SK-N-SH (cell line): ENCODE data around the gene PRAMEF1. TPM values are rescaled to one million over a fixed set of nuclear protein-coding genes. Genes with fewer than 3 reads are reported as not detected.

ENCODE experiments used
- CTCF ChIA-PET: fragments of 300-600, 350-600 bp; formaldehyde crosslinking; extraction: SDS; loops from one replicate; lab custom pipeline; 2021; lab: Yijun Ruan, JAX
- POLR2A ChIA-PET: fragments of 350-600 bp; sonication (Branson Sonifier 250); formaldehyde crosslinking; extraction: SDS; loops from one replicate; lab custom pipeline; 2020; ENCODE audit warnings: antibody characterized with exemption, inconsistent platforms; lab: Yijun Ruan, JAX
- DNase-seq: peaks from one replicate; pipeline ENCODE4 v3.0.0; 2012
- H2AFZ ChIP-seq: fragments of 200-600 bp; sonication (generic); 2 replicates; pipeline ENCODE4 v1.8.1; 2016; ENCODE audit warnings: antibody characterized with exemption, mild to moderate bottlenecking, low read depth
- H3F3A ChIP-seq: fragments of 200-600 bp; sonication (generic); replicated peaks from 2 replicates; pipeline ENCODE3; 2016; ENCODE audit warnings: antibody characterized with exemption, mild to moderate bottlenecking; ENCODE audit not compliant: insufficient read depth
- H3K27ac ChIP-seq, 2 experiments: fragments of 200-500 bp in 1 of 2; fragments of 200-600 bp in 1 of 2; sonication (Bioruptor generic) in 1 of 2; sonication (generic), shearing (Covaris generic) in 1 of 2; 2 replicates each; pipeline versions ENCODE4 v1.5.1 to v1.6.1; 2014 to 2016; ENCODE audit warnings: low read depth in 2 of 2, inconsistent platforms in 1 of 2, low read length in 1 of 2, mild to moderate bottlenecking in 1 of 2, mixed read lengths in 1 of 2
- H3K27me3 ChIP-seq: fragments of 200-600 bp; sonication (generic), shearing (Covaris generic); 2 replicates; pipeline ENCODE4 v1.6.1; 2016; ENCODE audit warnings: mixed run types; ENCODE audit not compliant: insufficient read depth
- H3K36me3 ChIP-seq, 2 experiments: fragments of 200-500 bp in 1 of 2; fragments of 200-600 bp in 1 of 2; sonication (Bioruptor generic) in 1 of 2; sonication (generic) in 1 of 2; replicated peaks in 1 of 2; 2 replicates each; pipeline versions ENCODE3 to v1.5.1; 2014 to 2016; ENCODE audit warnings: low read length in 1 of 2, mild to moderate bottlenecking in 1 of 2; ENCODE audit not compliant: insufficient read depth in 2 of 2, control insufficient read depth in 1 of 2
- H3K4me1 ChIP-seq, 2 experiments: fragments of 200-500 bp in 1 of 2; fragments of 200-600 bp in 1 of 2; sonication (Bioruptor generic) in 1 of 2; sonication (generic), shearing (Covaris generic) in 1 of 2; 2 replicates each; pipeline versions ENCODE4 v1.5.1 to v1.6.1; 2014 to 2016; ENCODE audit warnings: low read depth in 1 of 2, low read length in 1 of 2, mixed run types in 1 of 2; ENCODE audit not compliant: insufficient read depth in 2 of 2, control insufficient read depth in 1 of 2
- H3K4me2 ChIP-seq: fragments of 200-600 bp; sonication (generic), shearing (Covaris generic); 2 replicates; pipeline ENCODE4 v1.6.1; 2017; ENCODE audit warnings: mixed run types
- H3K4me3 ChIP-seq, 2 experiments: fragments of 200-500 bp in 1 of 2; fragments of 200-600 bp in 1 of 2; sonication (Bioruptor generic) in 1 of 2; sonication (generic), shearing (Covaris generic) in 1 of 2; 2 replicates each; pipeline versions ENCODE4 v1.5.1 to v1.8.1; 2014 to 2016; ENCODE audit warnings: low read depth in 2 of 2, inconsistent platforms in 1 of 2, low read length in 1 of 2, mild to moderate bottlenecking in 1 of 2, mixed read lengths in 1 of 2, moderate library complexity in 1 of 2
- H3K79me2 ChIP-seq: fragments of 200-600 bp; sonication (generic); 2 replicates; pipeline ENCODE4 v1.8.1; 2017; ENCODE audit warnings: mild to moderate bottlenecking; ENCODE audit not compliant: insufficient read depth
- H3K9ac ChIP-seq: fragments of 200-600 bp; sonication (generic); 2 replicates; pipeline ENCODE4 v1.6.1; 2017; ENCODE audit warnings: mixed run types
- H3K9me2 ChIP-seq: fragments of 200-600 bp; sonication (generic); 2 replicates; pipeline ENCODE4 v1.6.1; 2017; ENCODE audit warnings: mixed run types
- H3K9me3 ChIP-seq: fragments of 200-600 bp; sonication (generic); 2 replicates; pipeline ENCODE4 v1.6.1; 2017; ENCODE audit warnings: mixed run types, mild to moderate bottlenecking, moderate library complexity
- H4K20me1 ChIP-seq: fragments of 200-600 bp; sonication (generic); 2 replicates; pipeline ENCODE4 v1.6.1; 2017; ENCODE audit warnings: mild to moderate bottlenecking, mixed run types; ENCODE audit not compliant: insufficient read depth
- ELF1 ChIP-seq: IDR thresholded peaks from 2 replicates; pipeline ENCODE4 v1.4.0; 2012
- EP300 ChIP-seq, 2 experiments: IDR thresholded peaks; 2 replicates each; pipeline versions ENCODE4 v1.4.0 to v1.6.1; 2012; ENCODE audit warnings: borderline replicate concordance in 1 of 2, low read depth in 1 of 2, low read length in 1 of 2
- EZH2phosphoT487 ChIP-seq: fragments of 200-600 bp; sonication (generic); IDR thresholded peaks from 2 replicates; pipeline ENCODE4 v1.6.1; 2017; ENCODE audit warnings: low read depth, mixed run types, mild to moderate bottlenecking, antibody characterized with exemption, moderate library complexity, borderline replicate concordance
- FOSL2 ChIP-seq: IDR thresholded peaks from 2 replicates; pipeline ENCODE4 v1.4.0; 2012; ENCODE audit warnings: low read depth, mild to moderate bottlenecking, moderate library complexity, borderline replicate concordance
- GABPA ChIP-seq: IDR thresholded peaks from 2 replicates; pipeline ENCODE4 v1.4.0; 2012; ENCODE audit warnings: low read depth, mild to moderate bottlenecking
- JUND ChIP-seq: IDR thresholded peaks from 2 replicates; pipeline ENCODE4 v1.4.0; 2012
- MEF2A ChIP-seq: IDR thresholded peaks from 2 replicates; pipeline ENCODE4 v1.4.0; 2012; ENCODE audit warnings: low read depth, borderline replicate concordance
- NFIC ChIP-seq: IDR thresholded peaks from 2 replicates; pipeline ENCODE4 v1.4.0; 2012; ENCODE audit warnings: borderline replicate concordance
- RAD21 ChIP-seq: IDR thresholded peaks from 2 replicates; pipeline ENCODE4 v1.6.1; 2012; ENCODE audit warnings: mild to moderate bottlenecking, low read length
- RCOR1 ChIP-seq: fragments of 150-350 bp; IDR thresholded peaks from 2 replicates; pipeline ENCODE4 v1.6.1; 2017; ENCODE audit warnings: antibody characterized with exemption, low read length
- RFX5 ChIP-seq: IDR thresholded peaks from 2 replicates; pipeline ENCODE4 v1.6.1; 2012; ENCODE audit warnings: mild to moderate bottlenecking, improper control_type of control experiment, low read length
- SMC3 ChIP-seq: IDR thresholded peaks from 2 replicates; pipeline ENCODE4 v1.6.1; 2012; ENCODE audit warnings: low read depth, low read length, improper control_type of control experiment
- TAF1 ChIP-seq: IDR thresholded peaks from 2 replicates; pipeline ENCODE4 v1.6.1; 2012; ENCODE audit warnings: low read depth, mild to moderate bottlenecking, low read length, moderate library complexity, borderline replicate concordance
- TCF12 ChIP-seq: IDR thresholded peaks from 2 replicates; pipeline ENCODE4 v1.4.0; 2012
- TEAD4 ChIP-seq: IDR thresholded peaks from 2 replicates; pipeline ENCODE4 v1.4.0; 2012; ENCODE audit warnings: mild to moderate bottlenecking, borderline replicate concordance; ENCODE audit not compliant: insufficient read depth
- YY1 ChIP-seq: IDR thresholded peaks from 2 replicates; pipeline ENCODE4 v1.4.0; 2012; ENCODE audit warnings: low read depth, mild to moderate bottlenecking
- WGBS: methylation state at CpG from one replicate; pipeline ENCODE4 v1.1.6; 2017; ENCODE audit warnings: low lambda C conversion rate; 5-methylcytosine and 5-hydroxymethylcytosine counted together
- polyA plus RNA-seq, 3 experiments: library from polyadenylated mRNA; depleted of rRNA; stranded (reverse); fragments of >200 nt; gene quantifications; 2 replicates each; pipeline ENCODE4 v1.2.3, GENCODE V29; 2012
- TF ChIP-seq, protein P1 (sequence below): IDR thresholded peaks from 2 replicates; pipeline ENCODE4 v1.4.0; 2012; ENCODE audit warnings: low read depth, borderline replicate concordance
- TF ChIP-seq, protein P2 (sequence below): IDR thresholded peaks from 2 replicates; pipeline ENCODE4 v1.4.0; 2012; ENCODE audit warnings: low read depth
- TF ChIP-seq, protein P3 (sequence below): fragments of 150-350 bp; IDR thresholded peaks from 2 replicates; pipeline ENCODE4 v1.6.1; 2017; ENCODE audit warnings: antibody characterized with exemption, low read length, low read depth, borderline replicate concordance
- TF ChIP-seq, protein P4 (sequence below): fragments of 150-350 bp; IDR thresholded peaks from 2 replicates; pipeline ENCODE4 v1.6.1; 2016; ENCODE audit warnings: mild to moderate bottlenecking, low read depth, low read length
- TF ChIP-seq, protein P5 (sequence below): IDR thresholded peaks from 2 replicates; pipeline ENCODE4 v1.4.0; 2012; ENCODE audit warnings: low read depth, borderline replicate concordance
- TF ChIP-seq, protein P6 (sequence below): IDR thresholded peaks from 2 replicates; pipeline ENCODE4 v1.6.1; 2012; ENCODE audit warnings: mild to moderate bottlenecking, low read depth, low read length, moderate library complexity
- TF ChIP-seq, protein P7 (sequence below): IDR thresholded peaks from 2 replicates; pipeline ENCODE4; 2012

The PRAMEF1 gene
- polyA plus RNA-seq, 1 of the 3 experiments (the other 2 are of a cell fraction), result not detected

DNA sequence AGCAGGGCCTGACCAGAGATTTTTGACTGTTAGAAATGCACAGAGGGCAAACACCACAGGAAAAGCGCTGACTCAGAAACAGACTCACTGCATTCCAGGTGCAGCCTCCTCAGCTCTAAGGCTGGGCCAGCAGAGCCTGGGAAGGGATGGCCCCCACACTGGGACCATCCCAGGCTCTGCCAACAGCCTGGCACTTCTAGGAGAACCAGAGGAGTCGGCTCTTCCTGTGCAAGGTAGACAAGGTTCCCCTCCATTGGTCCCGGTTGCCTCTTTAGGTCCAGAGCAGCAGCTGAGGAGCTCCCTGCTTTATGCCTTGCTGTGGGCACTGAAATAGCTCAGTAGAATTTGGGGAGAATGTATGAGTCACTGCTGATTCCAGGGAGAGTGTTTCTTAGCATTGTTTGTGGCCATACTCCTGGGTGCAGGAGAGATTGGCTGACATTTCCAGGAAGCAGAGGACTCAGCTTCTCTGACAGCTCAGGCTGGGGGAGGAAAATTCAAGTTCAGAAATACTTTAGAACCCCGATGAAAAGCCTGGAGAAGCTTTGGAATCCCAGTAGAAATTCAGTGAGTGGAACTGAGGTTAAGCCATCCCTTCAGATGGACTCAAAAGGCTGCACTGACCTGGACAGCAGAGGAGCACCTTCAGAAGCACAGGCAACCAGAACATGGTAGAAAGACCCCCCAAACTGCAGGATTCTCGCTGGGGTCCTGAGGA lies 19.7 kb downstream of the PRAMEF1 start:
- CTCF ChIA-PET, result no interaction called here
- H3K27me3 ChIP-seq, result no peaks in the 10 kb centered on the region
- H2AFZ ChIP-seq, result peak overlapping the region; percentile 35; the same call in 1 of the 2 replicates
- DNase-seq, result no peak
- peak overlapping the region; percentile 68 for H3K4me2 ChIP-seq
- TF ChIP-seq SMC3 (no peak), RCOR1 (no peak), JUND (peak; percentile 39), TCF12 (peak; percentile 46; the same call in 1 of the 2 replicates), RAD21 (no peak), YY1 (no peak), TAF1 (no peak), NFIC (no peak), ELF1 (no peak), EZH2phosphoT487 (no peak), TEAD4 (peak; percentile 38), GABPA (no peak), EP300 (IDR thresholded peaks at IDR 0.05; ENCODE audit: borderline replicate concordance in 1 of 2, low read depth in 1 of 2, low read length in 1 of 2) (no peak), RFX5 (no peak), FOSL2 (peak; percentile 62; the same call in 1 of the 2 replicates), MEF2A (no peak)
- TF ChIP-seq, protein P1, sequence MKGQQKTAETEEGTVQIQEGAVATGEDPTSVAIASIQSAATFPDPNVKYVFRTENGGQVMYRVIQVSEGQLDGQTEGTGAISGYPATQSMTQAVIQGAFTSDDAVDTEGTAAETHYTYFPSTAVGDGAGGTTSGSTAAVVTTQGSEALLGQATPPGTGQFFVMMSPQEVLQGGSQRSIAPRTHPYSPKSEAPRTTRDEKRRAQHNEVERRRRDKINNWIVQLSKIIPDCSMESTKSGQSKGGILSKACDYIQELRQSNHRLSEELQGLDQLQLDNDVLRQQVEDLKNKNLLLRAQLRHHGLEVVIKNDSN, result no peak
- TF ChIP-seq, protein P2, sequence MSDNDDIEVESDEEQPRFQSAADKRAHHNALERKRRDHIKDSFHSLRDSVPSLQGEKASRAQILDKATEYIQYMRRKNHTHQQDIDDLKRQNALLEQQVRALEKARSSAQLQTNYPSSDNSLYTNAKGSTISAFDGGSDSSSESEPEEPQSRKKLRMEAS, result no peak
- TF ChIP-seq, protein P3, sequence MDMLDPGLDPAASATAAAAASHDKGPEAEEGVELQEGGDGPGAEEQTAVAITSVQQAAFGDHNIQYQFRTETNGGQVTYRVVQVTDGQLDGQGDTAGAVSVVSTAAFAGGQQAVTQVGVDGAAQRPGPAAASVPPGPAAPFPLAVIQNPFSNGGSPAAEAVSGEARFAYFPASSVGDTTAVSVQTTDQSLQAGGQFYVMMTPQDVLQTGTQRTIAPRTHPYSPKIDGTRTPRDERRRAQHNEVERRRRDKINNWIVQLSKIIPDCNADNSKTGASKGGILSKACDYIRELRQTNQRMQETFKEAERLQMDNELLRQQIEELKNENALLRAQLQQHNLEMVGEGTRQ, result no peak
- TF ChIP-seq, protein P4, sequence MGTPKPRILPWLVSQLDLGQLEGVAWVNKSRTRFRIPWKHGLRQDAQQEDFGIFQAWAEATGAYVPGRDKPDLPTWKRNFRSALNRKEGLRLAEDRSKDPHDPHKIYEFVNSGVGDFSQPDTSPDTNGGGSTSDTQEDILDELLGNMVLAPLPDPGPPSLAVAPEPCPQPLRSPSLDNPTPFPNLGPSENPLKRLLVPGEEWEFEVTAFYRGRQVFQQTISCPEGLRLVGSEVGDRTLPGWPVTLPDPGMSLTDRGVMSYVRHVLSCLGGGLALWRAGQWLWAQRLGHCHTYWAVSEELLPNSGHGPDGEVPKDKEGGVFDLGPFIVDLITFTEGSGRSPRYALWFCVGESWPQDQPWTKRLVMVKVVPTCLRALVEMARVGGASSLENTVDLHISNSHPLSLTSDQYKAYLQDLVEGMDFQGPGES, result no peak
- TF ChIP-seq, protein P5, sequence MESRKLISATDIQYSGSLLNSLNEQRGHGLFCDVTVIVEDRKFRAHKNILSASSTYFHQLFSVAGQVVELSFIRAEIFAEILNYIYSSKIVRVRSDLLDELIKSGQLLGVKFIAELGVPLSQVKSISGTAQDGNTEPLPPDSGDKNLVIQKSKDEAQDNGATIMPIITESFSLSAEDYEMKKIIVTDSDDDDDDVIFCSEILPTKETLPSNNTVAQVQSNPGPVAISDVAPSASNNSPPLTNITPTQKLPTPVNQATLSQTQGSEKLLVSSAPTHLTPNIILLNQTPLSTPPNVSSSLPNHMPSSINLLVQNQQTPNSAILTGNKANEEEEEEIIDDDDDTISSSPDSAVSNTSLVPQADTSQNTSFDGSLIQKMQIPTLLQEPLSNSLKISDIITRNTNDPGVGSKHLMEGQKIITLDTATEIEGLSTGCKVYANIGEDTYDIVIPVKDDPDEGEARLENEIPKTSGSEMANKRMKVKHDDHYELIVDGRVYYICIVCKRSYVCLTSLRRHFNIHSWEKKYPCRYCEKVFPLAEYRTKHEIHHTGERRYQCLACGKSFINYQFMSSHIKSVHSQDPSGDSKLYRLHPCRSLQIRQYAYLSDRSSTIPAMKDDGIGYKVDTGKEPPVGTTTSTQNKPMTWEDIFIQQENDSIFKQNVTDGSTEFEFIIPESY, result no peak
- TF ChIP-seq, protein P6, sequence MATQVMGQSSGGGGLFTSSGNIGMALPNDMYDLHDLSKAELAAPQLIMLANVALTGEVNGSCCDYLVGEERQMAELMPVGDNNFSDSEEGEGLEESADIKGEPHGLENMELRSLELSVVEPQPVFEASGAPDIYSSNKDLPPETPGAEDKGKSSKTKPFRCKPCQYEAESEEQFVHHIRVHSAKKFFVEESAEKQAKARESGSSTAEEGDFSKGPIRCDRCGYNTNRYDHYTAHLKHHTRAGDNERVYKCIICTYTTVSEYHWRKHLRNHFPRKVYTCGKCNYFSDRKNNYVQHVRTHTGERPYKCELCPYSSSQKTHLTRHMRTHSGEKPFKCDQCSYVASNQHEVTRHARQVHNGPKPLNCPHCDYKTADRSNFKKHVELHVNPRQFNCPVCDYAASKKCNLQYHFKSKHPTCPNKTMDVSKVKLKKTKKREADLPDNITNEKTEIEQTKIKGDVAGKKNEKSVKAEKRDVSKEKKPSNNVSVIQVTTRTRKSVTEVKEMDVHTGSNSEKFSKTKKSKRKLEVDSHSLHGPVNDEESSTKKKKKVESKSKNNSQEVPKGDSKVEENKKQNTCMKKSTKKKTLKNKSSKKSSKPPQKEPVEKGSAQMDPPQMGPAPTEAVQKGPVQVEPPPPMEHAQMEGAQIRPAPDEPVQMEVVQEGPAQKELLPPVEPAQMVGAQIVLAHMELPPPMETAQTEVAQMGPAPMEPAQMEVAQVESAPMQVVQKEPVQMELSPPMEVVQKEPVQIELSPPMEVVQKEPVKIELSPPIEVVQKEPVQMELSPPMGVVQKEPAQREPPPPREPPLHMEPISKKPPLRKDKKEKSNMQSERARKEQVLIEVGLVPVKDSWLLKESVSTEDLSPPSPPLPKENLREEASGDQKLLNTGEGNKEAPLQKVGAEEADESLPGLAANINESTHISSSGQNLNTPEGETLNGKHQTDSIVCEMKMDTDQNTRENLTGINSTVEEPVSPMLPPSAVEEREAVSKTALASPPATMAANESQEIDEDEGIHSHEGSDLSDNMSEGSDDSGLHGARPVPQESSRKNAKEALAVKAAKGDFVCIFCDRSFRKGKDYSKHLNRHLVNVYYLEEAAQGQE, result no peak
- TF ChIP-seq, protein P7, sequence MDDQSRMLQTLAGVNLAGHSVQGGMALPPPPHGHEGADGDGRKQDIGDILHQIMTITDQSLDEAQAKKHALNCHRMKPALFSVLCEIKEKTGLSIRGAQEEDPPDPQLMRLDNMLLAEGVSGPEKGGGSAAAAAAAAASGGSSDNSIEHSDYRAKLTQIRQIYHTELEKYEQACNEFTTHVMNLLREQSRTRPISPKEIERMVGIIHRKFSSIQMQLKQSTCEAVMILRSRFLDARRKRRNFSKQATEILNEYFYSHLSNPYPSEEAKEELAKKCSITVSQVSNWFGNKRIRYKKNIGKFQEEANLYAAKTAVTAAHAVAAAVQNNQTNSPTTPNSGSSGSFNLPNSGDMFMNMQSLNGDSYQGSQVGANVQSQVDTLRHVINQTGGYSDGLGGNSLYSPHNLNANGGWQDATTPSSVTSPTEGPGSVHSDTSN, result no peak
- TF ChIP-seq, all 33 proteins: peak for 4
- WGBS, result 0% methylated on average over 1 of the region's 5 CpGs
- no peaks in the 10 kb centered on the region for H4K20me1 ChIP-seq
- no peaks in the 10 kb centered on the region for H3F3A ChIP-seq
- no peaks in the 10 kb centered on the region for H3K9me2 ChIP-seq
- no peaks in the 10 kb centered on the region for H3K79me2 ChIP-seq
- H3K4me3 ChIP-seq, result no peak overlapping the region
- no peaks in the 10 kb centered on the region for H3K36me3 ChIP-seq
- H3K27ac ChIP-seq, result peak overlapping the region in 1 of 2 experiments; percentile 24; a peak in 1 of 4 replicates
- H3K9me3 ChIP-seq, result no peaks in the 10 kb centered on the region
- H3K9ac ChIP-seq, result peak overlapping the region; percentile 28; the same call in 1 of the 2 replicates
- no peaks in the 10 kb centered on the region for H3K4me1 ChIP-seq
- POLR2A ChIA-PET, result no interaction called here
